SK-N-SH treated with all-trans-retinoic acid at 6 μM for 48 hours (cell line): Measurements from ENCODE around the gene RBMS1.

Experiments
- CREB5 ChIP-seq: fragments of 250-450 bp; sonication (Bioruptor Pico); IDR thresholded peaks from 2 replicates; pipeline ENCODE4 v1.5.1; 2020; ENCODE audit warnings: low read depth, mild to moderate bottlenecking, moderate library complexity
- CSDC2 ChIP-seq: fragments of 250-450 bp; sonication (Bioruptor Pico); IDR thresholded peaks from 2 replicates; pipeline ENCODE4 v1.5.0; 2020; ENCODE audit warnings: mild to moderate bottlenecking, moderate library complexity
- CSRNP3 ChIP-seq: fragments of 250-450 bp; sonication (Bioruptor Pico); IDR thresholded peaks from 2 replicates; pipeline ENCODE4 v1.5.1; 2021; ENCODE audit warnings: mild to moderate bottlenecking, moderate library complexity
- PATZ1 ChIP-seq: fragments of 250-450 bp; sonication (Bioruptor Pico); IDR thresholded peaks from 2 replicates; pipeline ENCODE4 v1.8.0; 2020; ENCODE audit warnings: mild to moderate bottlenecking, moderate library complexity, borderline replicate concordance
- TOX ChIP-seq: fragments of 250-450 bp; sonication (Bioruptor Pico); IDR thresholded peaks from 2 replicates; pipeline ENCODE4 v1.8.0; 2021; ENCODE audit warnings: mild to moderate bottlenecking, moderate library complexity, borderline replicate concordance
- ZFP30 ChIP-seq: fragments of 450-650 bp; formaldehyde crosslinking; IDR thresholded peaks from 2 replicates; pipeline ENCODE4 v1.5.0; 2022; ENCODE audit warnings: mild to moderate bottlenecking, moderate library complexity
- ZNF8 ChIP-seq: fragments of 450-650 bp; formaldehyde crosslinking; IDR thresholded peaks from 2 replicates; pipeline ENCODE4 v1.5.0; 2020; ENCODE audit warnings: mild to moderate bottlenecking, moderate library complexity

- TF ChIP-seq ZNF8 (no peak), PATZ1 (CRISPR knock-in tag) (no peak), CSDC2 (CRISPR knock-in tag) (no peak), ZFP30 (CRISPR knock-in tag) (no peak), TOX (CRISPR knock-in tag) (no peak), CREB5 (CRISPR knock-in tag) (no peak), CSRNP3 (CRISPR knock-in tag) (no peak)
Observed at GRCh38 chr2:160513120-160513519, 19.5 kb upstream of the RBMS1 start.
